Measurements from ENCODE around the gene HTRA1.

HTRA1 gene

GRCh38 chr10:122454071-122454470, 7.3 kb upstream of the HTRA1 start:
- in situ Hi-C loops (cut with MboI; ENCODE audit: low sequenced_read_pairs), result no loop called here

- in situ Hi-C loops (cut with MboI; ENCODE audit: low sequenced_read_pairs), result no loop called here
Measured at GRCh38 chr10:122454603-122455080, 6.7 kb upstream of the HTRA1 start, which contains the start of gene ARMS2. Gene ARMS2 (plus strand): TSS chr10:122454653. CDS start chr10:122454728, 75 bp downstream.

- in situ Hi-C loops (cut with MboI; ENCODE audit: low sequenced_read_pairs), result no loop called here
Measured at GRCh38 chr10:122455376-122456079, 5.8 kb upstream of the HTRA1 start.

GRCh38 chr10:122457934-122458333, 3.4 kb upstream of the HTRA1 start:
- in situ Hi-C loops (cut with MboI; ENCODE audit: low sequenced_read_pairs), result no loop called here

GRCh38 chr10:122458693-122459092, 2.7 kb upstream of the HTRA1 start:
- in situ Hi-C loops (cut with MboI; ENCODE audit: low sequenced_read_pairs), result no loop called here

- in situ Hi-C loops (cut with MboI; ENCODE audit: low sequenced_read_pairs), result no loop called here
Measured at GRCh38 chr10:122459561-122460273, 1.6 kb upstream of the HTRA1 start.

GRCh38 chr10:122460891-122461293, 461 bp upstream of the HTRA1 start:
- in situ Hi-C loops (cut with MboI; ENCODE audit: low sequenced_read_pairs), result no loop called here

GRCh38 chr10:122461729-122462532, 578 bp downstream of the HTRA1 start:
- in situ Hi-C loops (cut with MboI; ENCODE audit: low sequenced_read_pairs), result no loop called here

- in situ Hi-C loops (cut with MboI; ENCODE audit: low sequenced_read_pairs), result no loop called here
Measured at GRCh38 chr10:122462533-122463465, 1.4 kb downstream of the HTRA1 start.

GRCh38 chr10:122463466-122464249, 2.3 kb downstream of the HTRA1 start:
- in situ Hi-C loops (cut with MboI; ENCODE audit: low sequenced_read_pairs), result no loop called here

GRCh38 chr10:122464250-122464510, 2.8 kb downstream of the HTRA1 start:
- in situ Hi-C loops (cut with MboI; ENCODE audit: low sequenced_read_pairs), result no loop called here

GRCh38 chr10:122464586-122464985, 3.2 kb downstream of the HTRA1 start:
- in situ Hi-C loops (cut with MboI; ENCODE audit: low sequenced_read_pairs), result no loop called here

GRCh38 chr10:122465401-122466040, 4.2 kb downstream of the HTRA1 start:
- in situ Hi-C loops (cut with MboI; ENCODE audit: low sequenced_read_pairs), result no loop called here

- in situ Hi-C loops (cut with MboI; ENCODE audit: low sequenced_read_pairs), result no loop called here
Measured at GRCh38 chr10:122466951-122467381, 5.6 kb downstream of the HTRA1 start.

GRCh38 chr10:122467701-122468100, 6.3 kb downstream of the HTRA1 start:
- in situ Hi-C loops (cut with MboI; ENCODE audit: low sequenced_read_pairs), result no loop called here

- in situ Hi-C loops (cut with MboI; ENCODE audit: low sequenced_read_pairs), result no loop called here
Measured at GRCh38 chr10:122468307-122468925, 7.1 kb downstream of the HTRA1 start.

- in situ Hi-C loops (cut with MboI; ENCODE audit: low sequenced_read_pairs), result no loop called here
Measured at GRCh38 chr10:122468926-122469781, 7.8 kb downstream of the HTRA1 start.

GRCh38 chr10:122469848-122470247, 8.5 kb downstream of the HTRA1 start:
- in situ Hi-C loops (cut with MboI; ENCODE audit: low sequenced_read_pairs), result no loop called here

Measured in HL-60/S4 treated with retinoic acid at 250 ng/mL for 4 days and 3 days (cell line).